GM18499 (cell line): ENCODE measurements around the gene KNTC1.
"Not testable (repeated sequence)": the region's sequence is repeated elsewhere in the genome, so short reads cannot be mapped to it uniquely, and the experiment has no call there.

Source experiments
- ATAC-seq: cut with Tn5 transposase; IDR thresholded peaks from one replicate; pipeline ENCODE4 v1.9.1; 2021; ENCODE audit warnings: moderate number of reproducible peaks; ENCODE audit not compliant: insufficient read depth, unreplicated experiment

The KNTC1 gene

DNA sequence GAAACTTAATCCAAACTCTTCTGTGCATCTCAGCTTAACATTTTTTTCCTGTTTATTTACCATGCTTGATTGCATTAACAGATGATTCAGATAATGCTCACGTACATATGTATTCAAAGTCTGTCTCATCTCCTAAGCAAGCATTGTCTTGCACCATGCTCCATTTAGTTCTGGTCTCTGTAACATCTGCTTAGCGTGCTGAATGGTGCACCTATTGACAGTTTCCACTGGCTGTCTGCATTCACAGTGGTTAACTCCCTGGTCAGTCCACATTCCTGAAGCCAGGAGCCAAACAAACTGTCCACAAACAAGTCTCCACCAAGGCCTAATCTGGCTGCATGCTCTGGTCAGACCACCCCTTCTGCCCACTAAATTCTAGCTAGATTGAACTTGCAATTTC lies 83.9 kb downstream of the KNTC1 start:
- no peak for ATAC-seq

DNA sequence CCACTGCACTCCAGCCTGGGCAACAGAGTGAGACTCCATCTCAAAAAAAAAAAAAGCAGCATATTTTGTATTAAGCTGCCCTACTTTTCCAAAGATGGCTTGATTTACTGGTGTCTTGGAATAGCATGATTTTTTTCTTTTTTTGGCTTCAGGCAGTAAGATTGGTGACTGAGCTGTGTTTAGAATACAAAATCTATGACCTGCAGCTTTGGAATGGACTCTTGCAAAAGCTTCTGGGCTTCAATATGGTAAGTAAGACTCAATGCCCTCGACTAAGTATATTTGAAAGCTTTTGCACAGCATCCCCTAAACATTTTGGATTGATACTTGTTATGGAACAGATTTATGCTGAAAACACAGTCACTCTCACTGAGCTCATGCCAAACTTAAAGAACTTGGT lies 87.8 kb downstream of the KNTC1 start:
- no peak for ATAC-seq

DNA sequence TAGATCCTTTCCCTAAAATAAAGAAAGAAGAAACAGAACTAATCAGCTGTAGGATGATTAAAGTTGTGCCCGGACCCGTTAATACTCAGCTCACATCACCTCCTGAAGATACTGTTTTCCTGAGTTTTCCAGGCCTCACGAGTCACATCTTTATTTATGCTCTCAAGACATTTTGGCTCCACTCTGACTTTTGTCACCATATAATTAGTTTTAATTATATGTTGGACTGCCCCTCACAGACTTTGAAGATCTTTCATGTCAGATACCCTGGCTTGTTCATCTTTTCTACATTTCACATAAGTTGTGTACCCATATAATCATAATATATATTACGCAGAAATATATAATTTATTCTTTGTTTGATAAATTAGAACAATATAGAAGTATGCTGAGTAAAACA lies 88.7 kb downstream of the KNTC1 start:
- no peak for ATAC-seq

DNA sequence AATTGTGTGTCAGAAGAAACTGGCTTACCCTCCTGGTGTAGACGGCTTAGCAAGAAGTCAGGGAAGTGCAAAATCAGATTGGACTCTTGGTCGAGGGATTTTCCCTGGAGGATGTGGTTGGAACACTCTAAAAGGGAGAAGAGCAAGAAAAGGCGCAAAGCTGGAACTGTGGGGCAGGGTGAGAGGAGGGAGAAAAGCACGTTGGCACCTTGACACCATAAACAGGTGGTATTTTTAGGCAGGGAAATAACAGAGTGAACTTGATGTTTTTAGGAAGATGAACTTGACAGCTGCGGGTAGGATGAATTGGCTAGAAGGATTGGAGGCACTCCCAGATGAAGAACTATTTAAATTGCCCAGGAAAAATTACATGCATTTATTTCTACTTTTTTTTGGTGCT lies 108.4 kb downstream of the KNTC1 start:
- no peak for ATAC-seq

DNA sequence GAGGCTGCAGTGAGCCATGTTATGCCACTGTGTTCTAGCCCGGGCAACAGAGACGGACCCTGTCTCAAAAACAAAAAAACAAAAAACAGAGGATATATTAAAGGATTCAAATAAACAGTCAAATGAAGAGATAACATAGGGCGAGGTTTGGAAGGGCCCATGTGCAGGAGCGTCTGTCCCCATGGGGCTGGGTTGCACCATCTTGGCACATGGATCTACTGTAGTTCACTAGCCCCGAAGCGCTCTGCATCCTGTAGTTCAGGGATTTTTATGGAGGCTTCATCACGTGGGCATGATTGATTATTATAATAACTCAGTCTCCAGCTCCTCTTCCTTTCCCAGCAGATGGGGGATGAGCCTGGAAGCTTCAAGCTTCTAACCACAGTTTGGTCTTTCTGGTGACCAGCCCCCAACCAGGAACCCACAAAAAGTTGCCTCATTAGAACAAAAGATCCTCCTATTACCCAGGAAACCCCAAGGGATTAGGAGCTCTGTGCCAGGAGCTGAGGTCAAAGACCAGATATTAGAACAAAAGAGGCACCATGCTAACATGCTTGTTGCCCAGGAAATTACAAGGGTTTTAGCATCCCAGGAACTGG lies 116.3 kb downstream of the KNTC1 start:
- ATAC-seq: no peak

DNA sequence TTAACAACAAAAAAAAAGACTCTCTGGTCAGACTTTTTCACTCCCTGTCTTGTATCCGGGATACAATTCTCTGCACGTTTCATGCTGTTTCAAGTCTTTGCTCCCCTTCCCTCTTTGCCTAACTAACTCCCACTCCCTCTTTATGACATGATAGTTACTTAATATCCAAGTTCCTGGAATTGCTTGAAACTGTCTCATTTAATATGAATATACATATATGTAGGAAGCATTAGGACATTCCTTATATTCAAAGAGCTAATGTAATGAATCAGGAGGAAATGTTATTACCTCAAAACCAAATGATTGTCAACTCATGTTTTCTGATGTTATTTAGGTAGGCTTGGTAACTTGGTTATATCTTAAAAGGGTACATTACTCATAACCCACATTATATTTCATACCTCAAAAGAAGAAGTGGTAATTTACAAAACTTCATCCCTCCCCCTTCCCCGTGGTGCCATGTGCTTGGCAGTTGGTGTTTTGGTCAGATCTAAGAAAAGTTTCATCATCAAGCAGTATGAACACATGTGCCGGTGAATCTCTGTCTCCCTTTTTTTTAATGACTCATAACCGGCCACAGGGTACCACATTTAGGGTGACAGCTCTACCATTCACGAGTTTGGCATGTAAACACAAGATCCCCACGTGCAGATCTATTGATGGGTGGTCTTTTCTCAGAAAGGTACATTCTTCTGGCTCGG lies 119.6 kb downstream of the KNTC1 start:
- ATAC-seq: peak; percentile 62

DNA sequence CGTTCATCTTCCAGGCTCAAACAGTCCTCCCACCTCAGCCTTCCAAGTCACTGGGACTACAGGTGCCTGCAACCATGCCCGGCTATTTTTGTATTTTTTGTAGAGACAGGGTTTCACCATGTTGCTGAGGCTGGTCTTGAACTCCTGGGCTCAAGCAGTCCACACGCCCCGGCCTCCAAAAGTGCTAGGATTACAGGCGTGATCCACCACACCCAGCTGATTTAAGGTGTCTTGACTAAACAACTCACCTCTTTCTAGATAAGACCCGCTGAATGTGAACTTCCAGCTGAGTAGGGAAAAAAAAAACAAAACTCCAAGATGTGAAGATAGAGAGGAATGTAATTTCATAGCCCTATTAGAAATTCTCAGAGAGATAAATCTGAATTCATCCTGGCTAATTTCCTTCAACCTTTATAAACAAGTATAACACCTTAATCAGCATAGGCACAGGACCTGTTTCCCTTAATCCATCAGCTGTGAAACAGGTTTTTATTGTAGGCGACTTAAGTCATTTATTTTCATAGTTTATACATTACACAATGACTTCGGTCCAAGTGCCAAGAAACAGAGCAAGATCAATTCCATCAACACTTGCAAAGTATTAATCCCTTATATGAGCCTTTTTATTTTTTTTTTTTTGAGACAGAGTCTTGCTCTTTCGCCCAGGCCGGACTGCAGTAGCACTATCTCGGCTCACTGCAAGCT lies 124.6 kb downstream of the KNTC1 start:
- no peak for ATAC-seq

DNA sequence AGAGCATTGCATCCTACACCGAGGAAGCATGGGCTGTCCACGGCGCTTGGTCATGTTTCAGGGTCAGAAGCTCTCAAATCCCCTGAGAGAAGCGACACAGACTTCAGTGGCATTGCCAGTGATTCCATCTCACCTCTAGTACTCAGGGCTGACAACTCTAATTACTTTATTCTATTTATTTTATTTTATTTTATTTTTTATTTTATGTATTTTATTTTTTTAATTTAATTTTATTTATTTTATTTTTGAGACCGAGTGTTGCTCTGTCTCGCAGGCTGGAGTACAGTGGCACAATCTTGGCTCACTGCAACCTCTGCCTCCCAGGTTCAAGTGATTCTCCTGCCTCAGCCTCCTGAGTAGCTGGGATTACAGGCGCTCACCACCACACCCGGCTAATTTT lies 126.2 kb downstream of the KNTC1 start:
- not testable (repeated sequence) for ATAC-seq

DNA sequence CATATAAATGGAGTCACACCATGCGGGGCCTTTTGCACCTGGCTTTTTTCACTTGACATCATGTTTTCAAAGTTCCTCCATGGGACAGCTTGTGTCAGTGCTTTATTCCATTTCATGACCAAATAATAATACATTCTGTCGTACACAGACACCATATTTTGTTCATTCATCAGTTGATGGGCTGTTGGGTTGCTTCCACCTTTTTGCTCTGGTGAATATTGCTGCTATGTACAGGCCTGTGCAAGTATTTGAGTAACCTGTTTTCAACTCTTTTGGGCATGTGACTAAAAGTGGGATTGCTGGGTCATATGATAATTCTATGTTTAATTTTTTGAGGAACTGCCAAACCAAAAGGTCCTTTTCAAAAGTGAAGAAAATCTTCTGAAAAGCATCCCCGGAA lies 129.2 kb downstream of the KNTC1 start:
- no peak for ATAC-seq

DNA sequence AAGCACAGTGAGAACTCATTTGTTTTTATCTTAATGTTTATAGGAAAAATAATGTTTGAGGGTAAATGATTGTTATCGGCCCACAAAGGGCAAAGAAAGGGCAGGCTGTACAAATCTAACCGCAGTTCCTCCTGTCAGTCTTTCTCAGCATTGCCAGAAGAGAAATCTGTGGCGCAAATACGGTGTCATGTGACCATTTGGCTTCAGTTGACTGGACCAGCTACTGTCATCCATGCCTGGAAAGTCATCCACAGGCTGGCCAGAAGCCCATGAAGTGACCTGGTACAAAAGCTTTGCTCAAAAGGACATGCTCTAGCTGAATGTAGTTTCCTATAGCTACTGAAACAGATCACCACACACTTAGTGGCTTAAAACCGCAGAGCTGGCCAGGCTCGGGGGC lies 132.5 kb downstream of the KNTC1 start:
- no peak for ATAC-seq

DNA sequence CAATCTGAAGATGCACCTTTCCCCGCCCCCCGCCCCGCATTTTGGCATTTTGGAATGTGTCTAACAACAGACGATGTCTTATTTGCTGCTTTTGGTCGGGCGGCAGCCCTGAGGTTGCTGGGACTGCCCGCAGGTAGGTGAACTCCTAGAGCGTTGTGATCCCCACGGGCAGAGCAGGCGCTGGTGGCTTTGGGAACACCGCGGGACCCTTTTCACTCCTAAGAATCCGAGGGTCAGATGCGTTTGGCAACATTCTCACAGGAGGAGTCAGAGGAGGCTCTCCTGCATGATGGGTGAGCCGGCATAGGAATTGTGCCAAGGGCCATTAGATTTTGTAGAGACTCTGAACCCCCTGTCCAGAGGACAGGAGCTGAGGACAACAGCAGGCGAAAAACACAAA lies 134.2 kb downstream of the KNTC1 start:
- ATAC-seq: no peak

DNA sequence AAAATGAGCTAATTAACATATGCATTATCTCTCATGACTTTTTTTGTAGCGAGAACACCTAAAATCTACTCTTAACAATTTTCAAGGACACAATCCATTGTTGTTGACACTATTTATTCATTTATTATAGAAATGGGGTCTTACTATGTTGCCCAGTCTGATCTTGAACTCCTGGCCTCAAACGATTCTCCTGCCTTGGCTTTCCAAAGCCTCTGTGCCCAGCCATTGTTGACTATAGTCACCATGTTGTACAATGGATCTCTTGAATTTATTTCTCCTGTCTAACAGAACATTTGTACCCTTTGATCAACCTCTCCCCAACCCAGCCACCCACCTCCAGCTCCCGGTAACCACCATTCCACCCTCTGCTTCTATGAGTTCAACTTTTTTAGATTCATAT lies 134.9 kb downstream of the KNTC1 start:
- no peak for ATAC-seq

DNA sequence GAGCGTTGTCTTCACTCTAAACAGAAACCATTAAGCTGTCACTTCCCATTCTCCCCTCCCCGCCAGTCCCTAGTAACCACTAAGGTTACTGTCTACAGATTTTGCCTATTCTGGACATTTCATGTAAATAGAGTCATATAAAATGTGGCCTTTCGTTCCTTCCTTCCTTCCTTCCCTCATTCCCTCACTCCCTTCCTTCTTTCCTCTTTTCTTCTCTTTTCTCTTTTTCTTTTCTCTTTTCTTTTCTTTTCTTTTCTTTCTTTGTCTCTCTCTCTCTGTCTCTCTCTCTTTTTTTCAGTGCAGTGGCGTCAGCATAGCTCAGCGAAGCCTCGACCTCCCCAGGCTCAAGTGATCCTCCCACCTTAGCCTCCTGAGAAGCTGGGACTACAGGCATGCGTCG lies 138.3 kb downstream of the KNTC1 start:
- ATAC-seq: no peak

DNA sequence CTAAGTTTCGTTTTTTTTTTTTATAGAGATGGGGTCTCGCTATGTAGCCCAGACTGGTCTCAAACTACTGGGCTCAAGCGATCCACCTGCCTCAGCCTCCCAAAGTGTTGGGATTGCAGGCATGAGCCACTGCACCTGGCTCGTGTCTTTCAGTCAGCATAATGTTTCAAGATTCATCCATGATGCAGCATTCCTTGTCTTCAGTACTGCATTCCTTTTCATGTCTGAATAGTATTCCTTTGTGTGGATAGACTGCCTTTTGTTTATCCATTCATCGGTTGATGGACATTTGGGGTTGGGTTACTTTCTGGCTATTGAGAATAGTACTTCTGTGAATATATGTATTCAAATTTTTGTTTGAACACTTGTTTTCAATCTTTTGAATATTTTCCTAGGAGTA lies 138.7 kb downstream of the KNTC1 start:
- ATAC-seq: no peak

DNA sequence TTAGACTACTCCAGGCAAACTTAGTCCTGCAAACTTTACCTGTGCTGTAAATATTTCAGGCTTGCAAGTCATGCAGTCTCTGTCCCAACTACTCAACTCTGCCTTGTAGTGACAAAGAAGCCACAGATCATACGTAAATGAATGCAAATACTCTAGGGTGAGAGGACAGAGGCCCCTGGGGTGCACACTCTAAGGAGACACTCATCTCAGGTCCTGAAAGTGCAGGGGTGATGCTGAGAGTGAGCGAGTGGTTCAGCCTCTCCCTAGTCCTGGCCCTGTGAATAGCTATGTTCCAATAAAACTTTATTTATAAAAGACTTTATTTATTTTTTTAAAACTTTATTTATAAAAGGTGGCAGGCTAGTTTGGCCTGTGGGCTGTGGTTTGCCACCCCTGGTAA lies 141.2 kb downstream of the KNTC1 start:
- ATAC-seq: no peak

DNA sequence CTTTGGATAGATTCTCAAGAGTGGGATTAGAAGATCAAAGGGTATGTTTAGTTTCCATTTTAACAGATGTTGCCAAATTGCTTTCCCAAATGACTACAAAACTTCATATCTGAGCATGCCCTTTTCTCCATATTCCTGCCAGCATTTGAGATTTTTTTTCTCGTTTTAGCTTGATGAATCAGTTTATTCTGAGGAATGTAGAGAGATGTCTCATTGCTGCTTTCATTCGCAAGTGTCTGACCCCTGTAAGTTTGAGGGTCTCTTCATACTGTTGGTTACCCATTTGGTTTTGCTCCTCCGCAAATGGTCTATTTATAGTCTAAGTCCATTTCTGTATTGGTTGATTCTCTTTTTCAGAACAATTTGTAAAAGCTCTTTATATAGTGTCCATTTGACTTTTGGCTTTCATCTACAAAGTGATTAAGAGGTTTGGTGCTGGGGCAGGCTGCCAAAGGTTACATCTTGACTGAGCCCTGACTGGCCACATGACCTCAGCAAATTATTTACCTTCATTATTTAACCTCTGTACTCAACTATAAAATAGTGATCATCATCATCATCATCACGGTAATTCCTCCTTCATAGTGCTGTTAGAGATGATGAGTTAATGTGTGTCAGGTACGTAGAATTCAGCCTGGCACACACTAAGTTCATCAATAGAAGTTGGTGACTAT lies 142.5 kb downstream of the KNTC1 start:
- ATAC-seq: no peak

DNA sequence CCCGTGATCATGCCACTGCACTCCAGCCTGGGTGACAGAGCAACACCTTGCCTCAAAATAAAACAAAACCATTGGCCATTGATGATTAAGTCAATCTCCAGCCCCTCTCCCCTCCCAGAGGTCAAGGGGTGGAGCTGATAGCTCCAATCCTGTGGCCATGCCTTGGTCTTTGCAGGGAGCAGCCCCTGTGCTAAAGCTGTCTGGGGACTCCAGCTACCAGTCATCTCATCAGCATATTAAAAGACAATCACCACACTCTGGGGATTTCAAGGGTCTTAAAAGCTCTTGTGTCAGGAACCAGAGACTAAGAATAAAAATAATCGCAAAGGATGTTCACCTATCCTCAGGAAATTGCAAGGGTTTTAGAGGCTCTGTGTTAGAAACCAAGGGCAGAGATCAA lies 145.5 kb downstream of the KNTC1 start:
- ATAC-seq: no peak
